OCI-LY7 (cell line): ENCODE results near the gene C1orf174.

Experiments used
- CTCF ChIP-seq: fragments of 200-600 bp; sonication (generic); conservative IDR thresholded peaks from 2 replicates; pipeline ENCODE4 v1.5.1; 2014; ENCODE audit warnings: mild to moderate bottlenecking, antibody characterized with exemption, low read length, moderate library complexity, mixed read lengths
- EZH2phosphoT487 ChIP-seq: fragments of 200-600 bp; sonication (generic); IDR thresholded peaks from 2 replicates; pipeline ENCODE4 v1.6.1; 2018; ENCODE audit warnings: low read depth, borderline replicate concordance, mild to moderate bottlenecking, mixed run types, antibody characterized with exemption, low read length, moderate library complexity, mixed read lengths

GRCh38 chr1:3894626-3895278 lies 5.3 kb downstream of the C1orf174 start:
- TF ChIP-seq CTCF: no peak
- no peak for TF ChIP-seq EZH2phosphoT487
